HepG2 (cell line): ENCODE measurements around the gene TCF19. TPM values are rescaled to one million over a fixed set of nuclear protein-coding genes. Genes with fewer than 3 reads are reported as not detected.

Experiments used
- ATF6 ChIP-seq: sonication (generic); formaldehyde crosslinking; conservative IDR thresholded peaks from 2 replicates; pipeline ENCODE4 v1.4.0; 2020; ENCODE audit warnings: missing genetic modification reagents
- CCAR2 ChIP-seq: fragments of 200-400 bp; formaldehyde crosslinking; optimal IDR thresholded peaks from 2 replicates; pipeline ENCODE3; 2018; ENCODE audit warnings: low read depth, mild to moderate bottlenecking, low read length, moderate library complexity
- EED ChIP-seq: sonication (generic); formaldehyde crosslinking; IDR thresholded peaks from 2 replicates; pipeline ENCODE4 v1.5.0; 2020; ENCODE audit warnings: mild to moderate bottlenecking, missing genetic modification reagents
- GRHL1 ChIP-seq: sonication (generic); formaldehyde crosslinking; conservative IDR thresholded peaks from 2 replicates; pipeline ENCODE4 v1.8.0; 2022; ENCODE audit warnings: missing genetic modification reagents
- HOXA7 ChIP-seq: sonication (generic); formaldehyde crosslinking; IDR thresholded peaks from 2 replicates; pipeline ENCODE4 v1.8.1; 2022; ENCODE audit warnings: mild to moderate bottlenecking, missing genetic modification reagents, moderate library complexity
- NCOA2 ChIP-seq: sonication (generic); formaldehyde crosslinking; IDR thresholded peaks from 2 replicates; pipeline ENCODE4 v1.8.0; 2022; ENCODE audit warnings: inconsistent platforms
- RNF2 ChIP-seq: fragments of 450-650 bp; conservative IDR thresholded peaks from 2 replicates; pipeline ENCODE4 v1.6.1; 2016; ENCODE audit warnings: low read depth
- RXRB ChIP-seq: IDR thresholded peaks from 2 replicates; pipeline ENCODE4 v1.6.1; 2016; ENCODE audit warnings: borderline replicate concordance, missing genetic modification reagents, missing compliant biosample characterization
- SIN3B ChIP-seq: fragments of 150-350 bp; IDR thresholded peaks from 2 replicates; pipeline ENCODE4 v1.6.1; 2014; ENCODE audit warnings: low read length
- SOX6 ChIP-seq, 2 experiments: fragments of 450-650 bp in 1 of 2; sonication (generic) in 1 of 2; formaldehyde crosslinking in 1 of 2; IDR thresholded peaks; 2 replicates each; pipeline versions ENCODE4 v1.4.0 to v1.6.1; 2017 to 2020; ENCODE audit warnings: antibody characterized with exemption in 1 of 2, mild to moderate bottlenecking in 1 of 2, missing genetic modification reagents in 1 of 2
- YEATS2 ChIP-seq: sonication (generic); formaldehyde crosslinking; IDR thresholded peaks from 2 replicates; pipeline ENCODE4 v1.4.0; 2020; ENCODE audit warnings: missing genetic modification reagents, borderline replicate concordance
- ZNF776 ChIP-seq: sonication (generic); formaldehyde crosslinking; IDR thresholded peaks from 2 replicates; pipeline ENCODE4 v1.4.0; 2020; ENCODE audit warnings: mild to moderate bottlenecking, missing genetic modification reagents
- ZNF839 ChIP-seq: sonication (generic); formaldehyde crosslinking; IDR thresholded peaks from 2 replicates; pipeline ENCODE4 v1.4.0; 2020; ENCODE audit warnings: missing genetic modification reagents, mild to moderate bottlenecking, borderline replicate concordance
- ZNF891 ChIP-seq: sonication (generic); formaldehyde crosslinking; IDR thresholded peaks from 2 replicates; pipeline ENCODE4 v1.5.0; 2020; ENCODE audit warnings: mild to moderate bottlenecking, missing genetic modification reagents
- polyA plus RNA-seq, 8 experiments: library from polyadenylated mRNA; depleted of rRNA in 3 of 8; stranded (reverse) in 7 of 8; unstranded in 1 of 8; fragments of >200 nt; fragmentation: Illumina TruSeq in 4 of 8; extraction: Trizol in 4 of 8; gene quantifications; 2 replicates each; pipeline versions ENCODE4 v1.2.1 to v1.2.3, GENCODE V29; 2011 to 2016; ENCODE audit warnings: low read depth in 4 of 8, missing spikeins in 1 of 8, mixed read lengths in 1 of 8; ENCODE audit not compliant: insufficient read depth in 1 of 8
- total RNA-seq, 5 experiments: library from RNA; depleted of rRNA; stranded (reverse); fragments of >200 nt; fragmentation: Illumina TruSeq; extraction: Trizol; gene quantifications; 2 replicates each; pipeline ENCODE4 v1.2.3, GENCODE V29; 2016; ENCODE audit warnings: low read depth in 1 of 5
- TF ChIP-seq, protein P1 (sequence below): sonication (generic); formaldehyde crosslinking; IDR thresholded peaks from 2 replicates; pipeline ENCODE4 v1.4.0; 2020; ENCODE audit warnings: missing genetic modification reagents, borderline replicate concordance
- TF ChIP-seq, protein P2 (sequence below): IDR thresholded peaks from 2 replicates; pipeline ENCODE4 v1.6.1; 2018; ENCODE audit warnings: missing genetic modification reagents, mild to moderate bottlenecking, missing compliant biosample characterization
- TF ChIP-seq, protein P3 (sequence below): sonication (generic); formaldehyde crosslinking; IDR thresholded peaks from 2 replicates; pipeline ENCODE4 v1.5.0; 2020; ENCODE audit warnings: mild to moderate bottlenecking, low read depth, missing genetic modification reagents, borderline replicate concordance
- TF ChIP-seq, protein P4 (sequence below): sonication (generic); formaldehyde crosslinking; IDR thresholded peaks from 2 replicates; pipeline ENCODE4 v1.5.1; 2020; ENCODE audit warnings: mild to moderate bottlenecking, missing genetic modification reagents, borderline replicate concordance

Gene TCF19
- total and polyA plus RNA-seq, 2 of the 13 experiments (the other 11 are each of a cell fraction or from before 2014, with no cell fraction given): 4.9 to 22.2 TPM

- TF ChIP-seq ATF6 (CRISPR knock-in tag) (no peak), ZNF891 (CRISPR knock-in tag) (peak; percentile 12), NCOA2 (CRISPR knock-in tag) (no peak), EED (CRISPR knock-in tag) (no peak), SIN3B (no peak), SOX6 (IDR thresholded peaks at IDR 0.05) (no peak), SOX6 (CRISPR knock-in tag; IDR thresholded peaks at IDR 0.05) (no peak), RNF2 (no peak), RXRB (CRISPR knock-in tag) (no peak), CCAR2 (no peak), ZNF776 (CRISPR knock-in tag) (no peak), YEATS2 (CRISPR knock-in tag) (no peak), HOXA7 (CRISPR knock-in tag) (0 out of 2 replicates have a peak, but pooled peaks have one; percentile 23), GRHL1 (CRISPR knock-in tag) (no peak), ZNF839 (no peak)
- TF ChIP-seq, protein P1, sequence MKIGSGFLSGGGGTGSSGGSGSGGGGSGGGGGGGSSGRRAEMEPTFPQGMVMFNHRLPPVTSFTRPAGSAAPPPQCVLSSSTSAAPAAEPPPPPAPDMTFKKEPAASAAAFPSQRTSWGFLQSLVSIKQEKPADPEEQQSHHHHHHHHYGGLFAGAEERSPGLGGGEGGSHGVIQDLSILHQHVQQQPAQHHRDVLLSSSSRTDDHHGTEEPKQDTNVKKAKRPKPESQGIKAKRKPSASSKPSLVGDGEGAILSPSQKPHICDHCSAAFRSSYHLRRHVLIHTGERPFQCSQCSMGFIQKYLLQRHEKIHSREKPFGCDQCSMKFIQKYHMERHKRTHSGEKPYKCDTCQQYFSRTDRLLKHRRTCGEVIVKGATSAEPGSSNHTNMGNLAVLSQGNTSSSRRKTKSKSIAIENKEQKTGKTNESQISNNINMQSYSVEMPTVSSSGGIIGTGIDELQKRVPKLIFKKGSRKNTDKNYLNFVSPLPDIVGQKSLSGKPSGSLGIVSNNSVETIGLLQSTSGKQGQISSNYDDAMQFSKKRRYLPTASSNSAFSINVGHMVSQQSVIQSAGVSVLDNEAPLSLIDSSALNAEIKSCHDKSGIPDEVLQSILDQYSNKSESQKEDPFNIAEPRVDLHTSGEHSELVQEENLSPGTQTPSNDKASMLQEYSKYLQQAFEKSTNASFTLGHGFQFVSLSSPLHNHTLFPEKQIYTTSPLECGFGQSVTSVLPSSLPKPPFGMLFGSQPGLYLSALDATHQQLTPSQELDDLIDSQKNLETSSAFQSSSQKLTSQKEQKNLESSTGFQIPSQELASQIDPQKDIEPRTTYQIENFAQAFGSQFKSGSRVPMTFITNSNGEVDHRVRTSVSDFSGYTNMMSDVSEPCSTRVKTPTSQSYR: no peak
- TF ChIP-seq, protein P2, sequence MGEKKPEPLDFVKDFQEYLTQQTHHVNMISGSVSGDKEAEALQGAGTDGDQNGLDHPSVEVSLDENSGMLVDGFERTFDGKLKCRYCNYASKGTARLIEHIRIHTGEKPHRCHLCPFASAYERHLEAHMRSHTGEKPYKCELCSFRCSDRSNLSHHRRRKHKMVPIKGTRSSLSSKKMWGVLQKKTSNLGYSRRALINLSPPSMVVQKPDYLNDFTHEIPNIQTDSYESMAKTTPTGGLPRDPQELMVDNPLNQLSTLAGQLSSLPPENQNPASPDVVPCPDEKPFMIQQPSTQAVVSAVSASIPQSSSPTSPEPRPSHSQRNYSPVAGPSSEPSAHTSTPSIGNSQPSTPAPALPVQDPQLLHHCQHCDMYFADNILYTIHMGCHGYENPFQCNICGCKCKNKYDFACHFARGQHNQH: no peak
- TF ChIP-seq, protein P3, sequence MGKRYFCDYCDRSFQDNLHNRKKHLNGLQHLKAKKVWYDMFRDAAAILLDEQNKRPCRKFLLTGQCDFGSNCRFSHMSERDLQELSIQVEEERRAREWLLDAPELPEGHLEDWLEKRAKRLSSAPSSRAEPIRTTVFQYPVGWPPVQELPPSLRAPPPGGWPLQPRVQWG (CRISPR knock-in tag): no peak
- TF ChIP-seq, protein P4, sequence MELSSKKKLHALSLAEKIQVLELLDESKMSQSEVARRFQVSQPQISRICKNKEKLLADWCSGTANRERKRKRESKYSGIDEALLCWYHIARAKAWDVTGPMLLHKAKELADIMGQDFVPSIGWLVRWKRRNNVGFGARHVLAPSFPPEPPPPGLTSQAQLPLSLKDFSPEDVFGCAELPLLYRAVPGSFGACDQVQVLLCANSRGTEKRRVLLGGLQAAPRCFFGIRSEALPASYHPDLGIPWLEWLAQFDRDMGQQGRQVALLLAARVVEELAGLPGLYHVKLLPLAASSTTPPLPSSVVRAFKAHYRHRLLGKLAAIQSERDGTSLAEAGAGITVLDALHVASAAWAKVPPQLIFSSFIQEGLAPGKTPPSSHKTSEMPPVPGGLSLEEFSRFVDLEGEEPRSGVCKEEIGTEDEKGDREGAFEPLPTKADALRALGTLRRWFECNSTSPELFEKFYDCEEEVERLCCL (CRISPR knock-in tag): no peak
Measured at GRCh38 chr6:31158863-31159855, 770 bp downstream of the TCF19 start (continued).
